22Rv1 (cell line): ENCODE results near the gene EPS15.

Source experiments
- H3K27ac ChIP-seq: fragments of 450-650 bp; 2 replicates; pipeline ENCODE4 v1.5.1; 2017
- ZFX ChIP-seq: fragments of 450-650 bp; IDR thresholded peaks from 2 replicates; pipeline ENCODE4 v1.6.1; 2017; ENCODE audit warnings: antibody characterized with exemption, borderline replicate concordance
- TF ChIP-seq, protein P1 (sequence below): fragments of 450-650 bp; IDR thresholded peaks from 2 replicates; pipeline ENCODE4 v1.5.1; 2017; ENCODE audit warnings: mild to moderate bottlenecking

The EPS15 gene

GRCh38 chr1:51385776-51386175 lies 133.3 kb downstream of the EPS15 start:
- H3K27ac ChIP-seq: no peak overlapping the region
- no peak for TF ChIP-seq ZFX
- TF ChIP-seq, protein P1, sequence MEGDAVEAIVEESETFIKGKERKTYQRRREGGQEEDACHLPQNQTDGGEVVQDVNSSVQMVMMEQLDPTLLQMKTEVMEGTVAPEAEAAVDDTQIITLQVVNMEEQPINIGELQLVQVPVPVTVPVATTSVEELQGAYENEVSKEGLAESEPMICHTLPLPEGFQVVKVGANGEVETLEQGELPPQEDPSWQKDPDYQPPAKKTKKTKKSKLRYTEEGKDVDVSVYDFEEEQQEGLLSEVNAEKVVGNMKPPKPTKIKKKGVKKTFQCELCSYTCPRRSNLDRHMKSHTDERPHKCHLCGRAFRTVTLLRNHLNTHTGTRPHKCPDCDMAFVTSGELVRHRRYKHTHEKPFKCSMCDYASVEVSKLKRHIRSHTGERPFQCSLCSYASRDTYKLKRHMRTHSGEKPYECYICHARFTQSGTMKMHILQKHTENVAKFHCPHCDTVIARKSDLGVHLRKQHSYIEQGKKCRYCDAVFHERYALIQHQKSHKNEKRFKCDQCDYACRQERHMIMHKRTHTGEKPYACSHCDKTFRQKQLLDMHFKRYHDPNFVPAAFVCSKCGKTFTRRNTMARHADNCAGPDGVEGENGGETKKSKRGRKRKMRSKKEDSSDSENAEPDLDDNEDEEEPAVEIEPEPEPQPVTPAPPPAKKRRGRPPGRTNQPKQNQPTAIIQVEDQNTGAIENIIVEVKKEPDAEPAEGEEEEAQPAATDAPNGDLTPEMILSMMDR: no peak

GRCh38 chr1:51381964-51382363 lies 137.1 kb downstream of the EPS15 start:
- no peak overlapping the region for H3K27ac ChIP-seq
- TF ChIP-seq, protein P1: no peak
- TF ChIP-seq ZFX: no peak

DNA sequence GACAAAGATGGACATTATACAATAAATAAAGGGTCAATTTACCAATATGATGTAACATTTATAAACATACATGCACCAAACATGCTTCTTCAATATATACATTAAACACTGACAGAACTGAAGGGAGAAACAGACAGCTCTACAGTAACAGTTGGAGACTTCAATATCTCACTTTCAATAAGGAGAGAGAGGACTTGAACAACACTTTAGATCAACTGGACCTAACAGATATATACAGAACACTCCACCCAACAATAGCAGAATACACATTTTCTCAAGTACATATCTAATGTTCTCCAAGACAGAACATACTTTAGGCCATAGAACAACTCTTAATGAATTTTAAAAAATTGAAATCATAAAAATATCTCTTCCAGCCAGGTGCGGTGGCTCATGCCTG lies 138.1 kb downstream of the EPS15 start:
- H3K27ac ChIP-seq: no peak overlapping the region
- no peak for TF ChIP-seq ZFX
- TF ChIP-seq, protein P1: no peak

DNA sequence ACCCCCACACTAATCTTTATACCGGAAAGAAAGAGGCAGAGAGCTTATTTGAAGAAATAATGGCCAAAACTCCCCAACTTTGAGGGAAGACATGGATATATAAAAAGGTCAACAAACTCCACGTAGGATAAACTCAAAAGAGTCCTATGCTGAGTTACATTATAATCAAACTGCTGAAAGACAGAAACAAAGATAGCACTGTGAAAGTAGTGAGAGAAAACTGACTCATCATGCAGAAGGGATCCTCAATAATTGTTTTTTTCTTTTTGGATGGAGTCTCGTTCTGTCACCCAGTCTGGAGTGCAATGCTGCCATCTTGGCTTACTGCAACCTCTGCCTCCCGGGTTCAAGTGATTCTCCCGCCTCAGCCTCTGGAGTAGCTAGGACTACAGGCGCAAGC lies 140.2 kb downstream of the EPS15 start:
- H3K27ac ChIP-seq: no peak overlapping the region
- TF ChIP-seq, protein P1: no peak
- no peak for TF ChIP-seq ZFX

DNA sequence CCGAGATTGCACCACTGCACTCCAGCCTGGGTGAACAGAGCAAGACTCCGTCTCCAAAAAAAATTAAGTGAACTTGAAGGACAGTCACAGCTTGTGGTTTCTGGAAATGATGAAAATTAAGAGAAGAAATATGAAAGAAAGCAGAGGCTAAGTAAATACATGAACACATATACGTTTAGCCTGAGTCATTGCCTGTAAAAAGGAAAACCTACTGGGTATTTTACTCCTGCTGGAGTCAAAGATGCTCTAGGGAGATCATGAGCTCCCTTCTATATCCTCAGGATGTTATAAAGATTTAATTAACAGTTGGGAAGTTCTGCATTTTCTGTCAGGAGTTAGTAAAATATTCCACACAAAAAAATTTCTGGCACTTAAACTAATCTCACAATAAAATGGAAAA lies 145.2 kb downstream of the EPS15 start:
- TF ChIP-seq ZFX: no peak
- TF ChIP-seq, protein P1: no peak
- H3K27ac ChIP-seq: no peak overlapping the region

GRCh38 chr1:51372561-51372960 lies 146.5 kb downstream of the EPS15 start:
- no peak for TF ChIP-seq ZFX
- TF ChIP-seq, protein P1: no peak
- H3K27ac ChIP-seq: no peak overlapping the region

DNA sequence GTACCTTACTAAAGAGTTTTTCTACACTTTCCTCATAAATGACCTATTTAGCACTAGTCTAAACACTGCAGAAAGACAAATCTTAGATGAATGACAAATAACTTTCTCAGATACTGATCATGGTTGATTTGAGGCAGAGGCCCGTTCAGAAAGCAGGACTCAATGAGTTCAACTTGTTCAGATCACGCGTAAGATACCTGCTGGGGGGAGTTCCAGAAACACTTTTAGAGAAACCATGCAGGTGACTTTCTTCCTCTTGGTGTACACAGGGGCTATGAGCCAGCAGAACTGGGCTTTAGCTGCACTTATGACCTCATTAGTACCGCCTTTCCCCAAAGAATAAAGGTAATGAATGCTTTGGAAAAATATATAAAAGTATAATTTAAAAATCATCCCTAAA lies 149.9 kb downstream of the EPS15 start:
- no peak overlapping the region for H3K27ac ChIP-seq
- TF ChIP-seq, protein P1: no peak
- no peak for TF ChIP-seq ZFX
